Activated CD8-positive, alpha-beta T cell treated with anti-CD3 and anti-CD28 coated beads for 36 hours (primary cell): ENCODE results near the gene WSB1. TPM values are rescaled to one million over a fixed set of nuclear protein-coding genes. Genes with fewer than 3 reads are reported as not detected.
A peak's percentile ranks its signal among the peaks of the same experiment; 100 is the strongest.

Experiments used
- ATAC-seq: fragments of 200-7000 bp; cut with Tn5 transposase; one replicate; pipeline ENCODE4 v1.10.0; 2021; ENCODE audit warnings: mild to moderate bottlenecking, moderate library complexity
- CTCF ChIA-PET: fragments of 350-600 bp; sonication (Branson Sonifier 250); formaldehyde crosslinking; loops from one replicate; lab custom pipeline; 2021; ENCODE audit warnings: antibody characterized with exemption; lab: Charles Lee
- POLR2A ChIA-PET: fragments of 350-600 bp; sonication (Branson Sonifier 250); formaldehyde crosslinking; loops from one replicate; lab custom pipeline; 2021; ENCODE audit warnings: antibody characterized with exemption; lab: Charles Lee
- DNase-seq: peaks from one replicate; pipeline ENCODE4 v3.0.0-alpha.2; 2020
- H3K27ac Mint-ChIP-seq: one replicate; pipeline ENCODE4 v1.8.0; 2021; ENCODE audit warnings: mild to moderate bottlenecking, mixed read lengths
- H3K27me3 Mint-ChIP-seq: one replicate; pipeline ENCODE4 v1.8.0; 2021; ENCODE audit warnings: mixed read lengths
- H3K36me3 Mint-ChIP-seq: one replicate; pipeline ENCODE4 v1.8.0; 2021; ENCODE audit warnings: low read depth, mixed read lengths
- H3K4me1 Mint-ChIP-seq: one replicate; pipeline ENCODE4 v1.8.0; 2021; ENCODE audit warnings: low read depth, mixed read lengths
- H3K4me3 Mint-ChIP-seq: one replicate; pipeline ENCODE4 v1.8.0; 2021; ENCODE audit warnings: mild to moderate bottlenecking, moderate library complexity, mixed read lengths
- H3K9me3 Mint-ChIP-seq: one replicate; pipeline ENCODE4 v1.8.0; 2021; ENCODE audit warnings: mixed read lengths
- CTCF ChIP-seq: fragments of 200-600 bp; IDR thresholded peaks from one replicate; pipeline ENCODE4 v1.8.0; 2022; ENCODE audit warnings: antibody characterized with exemption, mild to moderate bottlenecking
- intact Hi-C: fragments of 100-400 bp; cut with micrococcal nuclease; formaldehyde crosslinking; loops from one replicate; pipeline ENCODE4 v1.10.0; 2022
- total RNA-seq, 2 experiments: library from RNA; stranded (reverse); gene quantifications; one replicate each; pipeline ENCODE4 v1.2.3, GENCODE V29; 2021

Gene WSB1
- total RNA-seq, 2 experiments from 2014 or later, result 224 to 231 TPM

- TF ChIP-seq CTCF, result no peak
- Mint-ChIP-seq H3K27ac (no peak overlapping the region), H3K27me3 (no peaks in the 10 kb centered on the region), H3K36me3 (peaks cover 9% of the 10 kb centered on the region), H3K4me1 (no peaks in the 10 kb centered on the region), H3K9me3 (no peaks in the 10 kb centered on the region), H3K4me3 (no peak overlapping the region)
- ATAC-seq, result peak; percentile 27
- ChIA-PET CTCF (interaction anchor here (1.0 to 1.3 kb wide), 3 partner anchors 10 to 86 kb away, joined by 3 to 5 read pairs (median 3); no protein-coding TSS in a partner anchor), POLR2A (interaction anchor here (0.6 to 2.5 kb wide), 2 partner anchors 9 to 11 kb away, joined by 3 to 8 read pairs; no protein-coding TSS in a partner anchor)
- intact Hi-C loops, result no loop called here
- DNase-seq, result no peak
These were observed 29.0 kb downstream of the WSB1 start for GRCh38 chr17:27322690-27323508.

GRCh38 chr17:27323538-27324215 lies 29.8 kb downstream of the WSB1 start:
- H3K36me3 Mint-ChIP-seq, result peaks cover 3% of the 10 kb centered on the region
- no peak for TF ChIP-seq CTCF
- POLR2A ChIA-PET, result interaction anchor here (0.6 to 2.5 kb wide), 2 partner anchors 8 to 12 kb away, joined by 3 to 8 read pairs; no protein-coding TSS in a partner anchor
- intact Hi-C loops, result no loop called here
- no peaks in the 10 kb centered on the region for H3K4me1 Mint-ChIP-seq
- no peak overlapping the region for H3K27ac Mint-ChIP-seq
- H3K27me3 Mint-ChIP-seq, result no peaks in the 10 kb centered on the region
- DNase-seq, result no peak
- CTCF ChIA-PET, result interaction anchor here (1.2 kb wide), 1 partner anchor 87 kb away, joined by 3 read pairs; no protein-coding TSS in a partner anchor
- H3K4me3 Mint-ChIP-seq, result no peak overlapping the region
- ATAC-seq, result no peak
- H3K9me3 Mint-ChIP-seq, result no peaks in the 10 kb centered on the region

GRCh38 chr17:27324771-27325339 lies 30.9 kb downstream of the WSB1 start:
- no peaks in the 10 kb centered on the region for H3K4me1 Mint-ChIP-seq
- CTCF ChIA-PET, result interaction anchor here (1.2 kb wide), 1 partner anchor 29 kb away, joined by 4 read pairs; no protein-coding TSS in a partner anchor
- no peaks in the 10 kb centered on the region for H3K27me3 Mint-ChIP-seq
- TF ChIP-seq CTCF, result no peak
- H3K4me3 Mint-ChIP-seq, result no peak overlapping the region
- DNase-seq (no peak), ATAC-seq (no peak)
- intact Hi-C loops, result no loop called here
- no peaks in the 10 kb centered on the region for H3K36me3 Mint-ChIP-seq
- H3K27ac Mint-ChIP-seq, result no peak overlapping the region
- no peaks in the 10 kb centered on the region for H3K9me3 Mint-ChIP-seq
- POLR2A ChIA-PET, result no interaction called here

GRCh38 chr17:27326051-27326450 lies 32.1 kb downstream of the WSB1 start:
- no peak for ATAC-seq
- Mint-ChIP-seq H3K4me1 (no peaks in the 10 kb centered on the region), H3K9me3 (no peaks in the 10 kb centered on the region), H3K27me3 (no peaks in the 10 kb centered on the region), H3K4me3 (no peak overlapping the region), H3K36me3 (no peaks in the 10 kb centered on the region), H3K27ac (no peak overlapping the region)
- no peak for DNase-seq
- CTCF ChIA-PET, result interaction anchor here (2.4 kb wide), 1 partner anchor 89 kb away, joined by 12 read pairs; no protein-coding TSS in a partner anchor
- intact Hi-C loops, result no loop called here
- POLR2A ChIA-PET, result no interaction called here
- no peak for TF ChIP-seq CTCF
